Metanephros (tissue), 2 donors: ENCODE results near the gene EPB41L4A. TPM values are rescaled to one million over a fixed set of nuclear protein-coding genes. Genes with fewer than 3 reads are reported as not detected.

Experiments used
- small RNA-seq: library from RNA; depleted of rRNA; stranded (forward); fragments of <200 nt; gene quantifications from one replicate; pipeline ENCODE3, GENCODE V24; 2014; ENCODE audit warnings: low replicate concordance
- total RNA-seq: library from RNA; depleted of rRNA; stranded (reverse); fragments of >200 nt; gene quantifications from one replicate; pipeline ENCODE4 v1.2.3, GENCODE V29; 2014

Gene EPB41L4A, protein sequence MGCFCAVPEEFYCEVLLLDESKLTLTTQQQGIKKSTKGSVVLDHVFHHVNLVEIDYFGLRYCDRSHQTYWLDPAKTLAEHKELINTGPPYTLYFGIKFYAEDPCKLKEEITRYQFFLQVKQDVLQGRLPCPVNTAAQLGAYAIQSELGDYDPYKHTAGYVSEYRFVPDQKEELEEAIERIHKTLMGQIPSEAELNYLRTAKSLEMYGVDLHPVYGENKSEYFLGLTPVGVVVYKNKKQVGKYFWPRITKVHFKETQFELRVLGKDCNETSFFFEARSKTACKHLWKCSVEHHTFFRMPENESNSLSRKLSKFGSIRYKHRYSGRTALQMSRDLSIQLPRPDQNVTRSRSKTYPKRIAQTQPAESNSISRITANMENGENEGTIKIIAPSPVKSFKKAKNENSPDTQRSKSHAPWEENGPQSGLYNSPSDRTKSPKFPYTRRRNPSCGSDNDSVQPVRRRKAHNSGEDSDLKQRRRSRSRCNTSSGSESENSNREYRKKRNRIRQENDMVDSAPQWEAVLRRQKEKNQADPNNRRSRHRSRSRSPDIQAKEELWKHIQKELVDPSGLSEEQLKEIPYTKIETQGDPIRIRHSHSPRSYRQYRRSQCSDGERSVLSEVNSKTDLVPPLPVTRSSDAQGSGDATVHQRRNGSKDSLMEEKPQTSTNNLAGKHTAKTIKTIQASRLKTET
- total RNA-seq, result 33.3 TPM

DNA sequence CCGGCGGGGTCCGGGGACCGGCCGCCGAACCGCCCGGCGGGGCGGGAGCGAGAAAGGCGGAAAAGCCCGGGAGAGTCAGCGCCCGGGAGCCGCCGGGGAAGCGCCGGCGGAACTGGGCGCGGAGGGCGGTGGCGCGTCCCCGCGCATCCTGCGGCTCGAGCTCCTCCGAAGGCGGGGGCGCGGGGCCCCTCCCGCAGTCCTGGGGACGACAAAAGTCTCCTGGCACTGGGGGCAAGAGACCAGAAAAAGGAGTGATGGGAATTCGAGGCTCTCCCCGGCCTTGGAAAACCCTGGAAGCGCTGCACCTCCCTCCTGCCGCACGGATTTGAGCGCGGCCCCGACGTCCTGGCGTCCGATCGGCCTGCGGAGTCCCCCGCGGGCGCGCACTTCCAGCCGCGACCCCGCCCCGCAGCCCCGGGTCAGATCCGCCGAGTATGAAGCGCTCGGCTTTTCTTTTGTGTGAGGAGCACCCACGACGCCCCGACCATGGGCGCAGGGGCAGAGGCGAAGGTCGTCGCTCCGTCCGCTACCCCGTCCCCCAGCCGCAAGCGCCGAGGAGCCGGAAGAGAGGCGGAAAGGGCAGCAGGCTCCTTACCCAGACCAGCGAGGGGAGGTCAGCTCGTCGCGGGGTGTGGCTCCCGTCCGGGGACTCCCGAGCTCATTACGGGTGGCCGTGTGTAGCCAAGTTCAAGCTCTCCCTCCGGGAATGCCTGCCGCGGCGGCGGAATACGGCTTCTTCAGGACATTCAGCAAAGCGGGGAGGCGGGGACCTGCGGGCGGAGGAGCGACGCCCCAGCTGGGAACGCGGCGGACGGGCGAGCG lies at the start of gene EPB41L4A:
TSS of gene EPB41L4A (minus strand) at position 114 of the 822 bp plus-strand sequence. CDS start 238 bp downstream, outside the sequence.

Small RNA genes within 50 kb of the gene (small RNA-seq; reads per million reads assigned to genes)
- gene AC010265.1 (not detected), gene HMGB3P16 (not detected), gene SNORA13 (4.2 reads per million, percentile 93 among the genes with 10 or more reads in this experiment)
